H1 (cell line): Measurements from ENCODE around the gene RBM20. TPM values are rescaled to one million over a fixed set of nuclear protein-coding genes. Genes with fewer than 3 reads are reported as not detected.

ENCODE experiments used
- CTCF ChIA-PET: fragments of 300-600 bp; sonication (Branson Sonifier 250); formaldehyde crosslinking; loops from one replicate; lab custom pipeline; 2021; ENCODE audit not compliant: partially characterized antibody; lab: Charles Lee
- POLR2A ChIA-PET: fragments of 300-600 bp; sonication (Branson Sonifier 250); formaldehyde crosslinking; loops from one replicate; lab custom pipeline; 2021; ENCODE audit warnings: inconsistent platforms; ENCODE audit not compliant: partially characterized antibody; lab: Charles Lee
- DNase-seq, 2 experiments: peaks; one replicate each; pipeline versions ENCODE4 v3.0.0 to v3.0.0-alpha.2; 2010 to 2022; ENCODE audit warnings: low spot score in 2 of 2, low read depth in 1 of 2, mixed read lengths in 1 of 2
- FAIRE-seq: peaks from 2 replicates; lab custom pipeline; 2011; peaks lifted over from hg19 to GRCh38; lab: Jason Lieb, UNC
- H2AFZ ChIP-seq: 2 replicates; pipeline ENCODE4 v1.8.1; 2012; ENCODE audit warnings: low read length, inconsistent platforms
- H2AK5ac ChIP-seq: 2 replicates; pipeline ENCODE4 v1.6.1; 2013; ENCODE audit warnings: low read depth, low read length
- H2BK120ac ChIP-seq: replicated peaks from 2 replicates; pipeline ENCODE3; 2013; ENCODE audit warnings: low read depth, low read length, inconsistent platforms
- H2BK12ac ChIP-seq: 2 replicates; pipeline ENCODE4 v1.6.1; 2013; ENCODE audit warnings: low read depth, low read length
- H2BK15ac ChIP-seq: 2 replicates; pipeline ENCODE4 v1.6.1; 2013; ENCODE audit warnings: low read length
- H2BK20ac ChIP-seq: 2 replicates; pipeline ENCODE4 v1.6.1; 2013; ENCODE audit warnings: low read length
- H2BK5ac ChIP-seq: 2 replicates; pipeline ENCODE4 v1.6.1; 2013; ENCODE audit warnings: low read depth, low read length
- H3K14ac ChIP-seq: 2 replicates; pipeline ENCODE4 v1.6.1; 2013; ENCODE audit warnings: inconsistent platforms; ENCODE audit not compliant: insufficient read length
- H3K18ac ChIP-seq: 2 replicates; pipeline ENCODE4 v1.6.1; 2013; ENCODE audit warnings: low read length; ENCODE audit errors: extremely low read depth
- H3K23ac ChIP-seq: 2 replicates; pipeline ENCODE4 v1.6.1; 2013; ENCODE audit warnings: inconsistent platforms; ENCODE audit not compliant: insufficient read length
- H3K23me2 ChIP-seq: 2 replicates; pipeline ENCODE4 v1.6.1; 2013; ENCODE audit warnings: low read depth, low read length
- H3K27ac ChIP-seq: 2 replicates; pipeline ENCODE4 v1.6.1; 2011; ENCODE audit warnings: low read depth, low read length, inconsistent platforms
- H3K27me3 ChIP-seq, 4 experiments: replicated peaks in 1 of 4; 1 replicate in 1 of 4; 2 replicates in 3 of 4; pipeline versions ENCODE4 v1.6.1 to v1.8.1; 2011 to 2013; ENCODE audit warnings: low read length in 3 of 4, mild to moderate bottlenecking in 3 of 4, inconsistent platforms in 2 of 4, mixed read lengths in 2 of 4, moderate library complexity in 1 of 4; ENCODE audit not compliant: control insufficient read depth in 3 of 4, insufficient read depth in 3 of 4; ENCODE audit errors: extremely low read depth in 1 of 4
- H3K36me3 ChIP-seq, 4 experiments: 2 replicates each; pipeline versions ENCODE4 v1.6.1 to v1.8.1; 2011 to 2013; ENCODE audit warnings: mild to moderate bottlenecking in 4 of 4, low read length in 3 of 4, moderate library complexity in 2 of 4, control low read depth in 1 of 4, inconsistent platforms in 1 of 4; ENCODE audit not compliant: insufficient read depth in 4 of 4, control insufficient read depth in 2 of 4
- H3K4ac ChIP-seq: replicated peaks from 2 replicates; pipeline ENCODE3; 2013; ENCODE audit warnings: low read length, low read depth, mixed read lengths, inconsistent platforms; ENCODE audit not compliant: insufficient read length
- H3K4me1 ChIP-seq, 4 experiments: replicated peaks in 1 of 4; 1 replicate in 1 of 4; 2 replicates in 3 of 4; pipeline versions ENCODE4 v1.6.1 to v1.8.1; 2011 to 2013; ENCODE audit warnings: low read length in 3 of 4, inconsistent platforms in 2 of 4, mixed read lengths in 1 of 4; ENCODE audit not compliant: insufficient read depth in 4 of 4, control insufficient read depth in 3 of 4
- H3K4me2 ChIP-seq, 2 experiments: 2 replicates each; pipeline versions ENCODE4 v1.6.1 to v1.8.1; 2011 to 2013; ENCODE audit warnings: low read depth in 2 of 2, low read length in 2 of 2, control low read depth in 1 of 2, inconsistent platforms in 1 of 2, mild to moderate bottlenecking in 1 of 2; ENCODE audit not compliant: insufficient read depth in 1 of 2
- H3K4me3 ChIP-seq, 4 experiments: fragments of 200-600, 300-600 bp in 1 of 4; sonication (generic), shearing (Covaris generic), sonication (Bioruptor Twin) in 1 of 4; 2 replicates each; pipeline versions ENCODE4 v1.5.1 to v1.8.1; 2011 to 2016; ENCODE audit warnings: low read length in 4 of 4, low read depth in 3 of 4, control low read depth in 2 of 4, inconsistent platforms in 2 of 4, mild to moderate bottlenecking in 2 of 4, mixed read lengths in 1 of 4, moderate library complexity in 1 of 4; ENCODE audit not compliant: insufficient read depth in 2 of 4; ENCODE audit errors: extremely low read depth in 1 of 4
- H3K56ac ChIP-seq: replicated peaks from 2 replicates; pipeline ENCODE3; 2013; ENCODE audit warnings: low read depth, mild to moderate bottlenecking, mixed read lengths, low read length, inconsistent platforms; ENCODE audit not compliant: insufficient read length
- H3K79me1 ChIP-seq: 2 replicates; pipeline ENCODE4 v1.6.1; 2013; ENCODE audit warnings: low read depth, low read length, control low read depth
- H3K79me2 ChIP-seq, 2 experiments: 2 replicates each; pipeline versions ENCODE4 v1.6.1 to v1.8.1; 2012 to 2013; ENCODE audit warnings: low read length in 2 of 2, mild to moderate bottlenecking in 2 of 2, inconsistent platforms in 1 of 2; ENCODE audit not compliant: insufficient read depth in 2 of 2, control insufficient read depth in 1 of 2
- H3K9ac ChIP-seq, 4 experiments: replicated peaks in 1 of 4; 1 replicate in 1 of 4; 2 replicates in 3 of 4; pipeline versions ENCODE4 v1.6.1 to v1.8.1; 2011 to 2013; ENCODE audit warnings: low read depth in 3 of 4, low read length in 3 of 4, control low read depth in 2 of 4, mild to moderate bottlenecking in 2 of 4, moderate library complexity in 2 of 4, inconsistent platforms in 1 of 4; ENCODE audit errors: extremely low read depth in 1 of 4
- H3K9me3 ChIP-seq, 2 experiments: 2 replicates each; pipeline versions ENCODE4 v1.6.1 to v1.8.1; 2012 to 2013; ENCODE audit warnings: mild to moderate bottlenecking in 2 of 2, moderate library complexity in 2 of 2, control low read depth in 1 of 2, inconsistent platforms in 1 of 2, low read depth in 1 of 2, low read length in 1 of 2, mixed read lengths in 1 of 2; ENCODE audit not compliant: insufficient read depth in 2 of 2
- H4K20me1 ChIP-seq, 2 experiments: replicated peaks in 1 of 2; 2 replicates each; pipeline versions ENCODE3 to v1.8.1; 2011 to 2013; ENCODE audit warnings: inconsistent platforms in 2 of 2, low read length in 2 of 2, mild to moderate bottlenecking in 1 of 2; ENCODE audit not compliant: insufficient read depth in 2 of 2, control insufficient read depth in 1 of 2
- H4K5ac ChIP-seq: 2 replicates; pipeline ENCODE4 v1.6.1; 2013; ENCODE audit warnings: low read length, low read depth, mixed read lengths, inconsistent platforms; ENCODE audit not compliant: insufficient read length
- H4K8ac ChIP-seq: 2 replicates; pipeline ENCODE4 v1.8.0; 2013; ENCODE audit warnings: mild to moderate bottlenecking, moderate library complexity, low read length, inconsistent platforms; ENCODE audit not compliant: insufficient read depth; ENCODE audit errors: extremely low read depth
- H4K91ac ChIP-seq: replicated peaks from 2 replicates; pipeline ENCODE3; 2013; ENCODE audit warnings: low read length, mixed read lengths, inconsistent platforms; ENCODE audit not compliant: insufficient read length
- BACH1 ChIP-seq: IDR thresholded peaks from 2 replicates; pipeline ENCODE4 v1.6.1; 2012; ENCODE audit warnings: low read length, improper control_type of control experiment
- CREB1 ChIP-seq: IDR thresholded peaks from 2 replicates; pipeline ENCODE4 v1.6.1; 2012; ENCODE audit warnings: inconsistent platforms
- KDM5A ChIP-seq: fragments of 200-600 bp; IDR thresholded peaks from 2 replicates; pipeline ENCODE4 v1.7.1; 2012; ENCODE audit warnings: mild to moderate bottlenecking, low read length, inconsistent platforms, mixed read lengths
- MAFK ChIP-seq: IDR thresholded peaks from 2 replicates; pipeline ENCODE4 v1.6.1; 2012; ENCODE audit warnings: low read depth, mild to moderate bottlenecking, improper control_type of control experiment, low read length
- NRF1 ChIP-seq: IDR thresholded peaks from 2 replicates; pipeline ENCODE4 v1.6.1; 2011; ENCODE audit warnings: mild to moderate bottlenecking, low read depth, low read length, improper control_type of control experiment
- SAP30 ChIP-seq: fragments of 300-600 bp; sonication (generic); IDR thresholded peaks from 2 replicates; pipeline ENCODE4 v1.7.1; 2012; ENCODE audit warnings: low read length, moderate library complexity, mild to moderate bottlenecking, inconsistent platforms; ENCODE audit not compliant: insufficient read depth, insufficient replicate concordance
- SIN3A ChIP-seq, 2 experiments: IDR thresholded peaks in 1 of 2; conservative IDR thresholded peaks in 1 of 2; 2 replicates each; pipeline ENCODE4 v1.6.1; 2011 to 2012; ENCODE audit warnings: low read length in 2 of 2, improper control_type of control experiment in 1 of 2, low read depth in 1 of 2, mild to moderate bottlenecking in 1 of 2
- SIRT6 ChIP-seq: IDR thresholded peaks from one replicate; pipeline ENCODE4 v1.7.1; 2012; ENCODE audit warnings: low read length, inconsistent platforms
- SP4 ChIP-seq: IDR thresholded peaks from 2 replicates; pipeline ENCODE4 v1.6.1; 2012; ENCODE audit warnings: low read length, inconsistent platforms
- YY1 ChIP-seq: IDR thresholded peaks from 2 replicates; pipeline ENCODE4 v1.6.1; 2011; ENCODE audit warnings: low read depth, mild to moderate bottlenecking, low read length
- WGBS, 2 experiments: shearing (Covaris generic) in 1 of 2; methylation state at CpG; one replicate each; pipeline versions ENCODE4 v1.1.6 to v1.1.7; 2013 to 2015; ENCODE audit warnings: low lambda C conversion rate in 2 of 2, mixed read lengths in 2 of 2, inconsistent platforms in 1 of 2, low coverage in 1 of 2, missing lambda C conversion rate in 1 of 2; ENCODE audit not compliant: insufficient replicate concordance in 2 of 2, insufficient coverage in 1 of 2, insufficient read length in 1 of 2; ENCODE audit errors: extremely low coverage in 1 of 2, missing lambda C conversion rate in 1 of 2; 5-methylcytosine and 5-hydroxymethylcytosine counted together
- polyA plus RNA-seq, 7 experiments: library from polyadenylated mRNA; depleted of rRNA in 3 of 7; stranded (reverse) in 5 of 7; unstranded in 2 of 7; fragments of >200 nt in 5 of 7; fragments of 200-250 nt in 2 of 7; gene quantifications; 1 replicate in 5 of 7; 2 replicates in 1 of 7; 4 replicates in 1 of 7; pipeline versions ENCODE4 v1.2.1 to v1.2.3, GENCODE V29; 2011 to 2013; ENCODE audit warnings: missing spikeins in 2 of 7, mixed read lengths in 2 of 7
- total RNA-seq: library from RNA; stranded (reverse); fragmentation: NEBNext Ultra II Directional; extraction: Animal tissue kit (Norgen Biotek cat#: 25700); gene quantifications from 2 replicates; pipeline ENCODE4 v1.2.1, GENCODE V29; 2021

RBM20 gene
- total and polyA plus RNA-seq, 2 of the 8 experiments (the other 6 are each of a cell fraction or from before 2014, with no cell fraction given) = 0.05 to 0.63 TPM

DNA sequence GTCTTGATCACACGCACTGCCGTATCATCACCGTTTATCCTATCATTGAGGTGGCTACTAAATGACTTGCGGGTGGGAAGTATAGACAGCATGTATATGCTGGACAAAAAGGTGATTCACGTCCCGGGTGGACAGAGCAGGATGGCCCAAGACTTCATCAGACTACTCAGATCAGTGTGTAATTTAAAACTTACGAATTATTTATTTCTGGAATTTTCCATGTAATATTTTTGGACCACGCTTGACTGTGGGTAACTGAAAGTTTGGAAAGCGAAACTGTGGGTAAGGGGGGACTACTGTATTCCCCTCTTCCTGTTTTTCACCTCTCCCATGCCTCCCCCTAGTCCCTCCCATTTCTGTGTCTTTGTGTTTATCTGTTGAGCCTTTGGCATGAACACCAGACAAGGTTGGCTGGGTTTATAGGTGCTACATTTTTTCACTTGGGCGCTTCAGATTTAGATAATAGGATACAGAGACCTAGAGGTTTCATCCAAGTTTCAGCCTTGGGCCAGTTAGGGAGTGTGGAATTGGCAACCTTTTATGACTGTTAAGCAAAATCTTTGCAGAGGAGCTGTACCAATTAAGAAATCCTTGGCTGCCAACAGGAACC, 55.8 kb downstream of the RBM20 start:
- H3K79me2 ChIP-seq = no peaks in the 10 kb centered on the region
- no peak overlapping the region for H2BK5ac ChIP-seq
- FAIRE-seq (no peak), DNase-seq (no peak)
- POLR2A ChIA-PET = no interaction called here
- no peak overlapping the region for H2AK5ac ChIP-seq
- H3K4me1 ChIP-seq = no peaks in the 10 kb centered on the region; a peak in 4 of 7 replicates
- no peak overlapping the region for H3K23ac ChIP-seq
- CTCF ChIA-PET = no interaction called here
- H4K5ac ChIP-seq = no peak overlapping the region
- no peak overlapping the region for H3K4me3 ChIP-seq
- H3K79me1 ChIP-seq = no peaks in the 10 kb centered on the region
- no peak overlapping the region for H3K18ac ChIP-seq
- H3K4me2 ChIP-seq = no peak overlapping the region
- H2BK20ac ChIP-seq = no peak overlapping the region
- no peak overlapping the region for H4K91ac ChIP-seq
- no peaks in the 10 kb centered on the region for H4K20me1 ChIP-seq
- H2BK15ac ChIP-seq = no peak overlapping the region
- no peak overlapping the region for H3K27ac ChIP-seq
- TF ChIP-seq BACH1 (no peak), SAP30 (no peak), YY1 (no peak), KDM5A (no peak), SIN3A (conservative IDR thresholded peaks at IDR 0.05 in 1 of 2, IDR thresholded peaks at IDR 0.05 in 1 of 2; ENCODE audit: low read depth in 1 of 2, low read length in 2 of 2) (no peak), MAFK (no peak), NRF1 (no peak), SIRT6 (no peak), CREB1 (no peak), SP4 (no peak)
- H4K8ac ChIP-seq = no peak overlapping the region
- H2AFZ ChIP-seq = no peak overlapping the region
- no peaks in the 10 kb centered on the region for H3K36me3 ChIP-seq
- H3K56ac ChIP-seq = no peak overlapping the region
- H2BK12ac ChIP-seq = no peak overlapping the region
- H3K9me3 ChIP-seq = no peaks in the 10 kb centered on the region
- H3K27me3 ChIP-seq = no peaks in the 10 kb centered on the region
- WGBS, 2 experiments = 84% methylated on average over 10 of the region's 10 CpGs; no CpG with 5 or more reads in 1 of the 2 experiments
- H3K14ac ChIP-seq = no peak overlapping the region
- H3K4ac ChIP-seq = no peak overlapping the region
- H3K9ac ChIP-seq = no peak overlapping the region
- H3K23me2 ChIP-seq = no peaks in the 10 kb centered on the region
- no peak overlapping the region for H2BK120ac ChIP-seq
